A549 (cell line): ENCODE results near the gene NDFIP1. TPM values are rescaled to one million over a fixed set of nuclear protein-coding genes. Genes with fewer than 3 reads are reported as not detected.

Source experiments
- ATAC-seq, 2 experiments: fragments of 200-7000 bp in 1 of 2; fragments of >200 bp in 1 of 2; cut with Nextera tagmentation in 1 of 2; cut with Tn5 transposase in 1 of 2; 3 replicates each; pipeline versions ENCODE4 v1.8.0 to v1.9.1; 2018 to 2020; ENCODE audit warnings: mild to moderate bottlenecking in 1 of 2, moderate library complexity in 1 of 2
- CTCF ChIA-PET: fragments of 300-600 bp; sonication (Branson Sonifier 250); formaldehyde crosslinking; extraction: SDS; loops from one replicate; lab custom pipeline; 2021; ENCODE audit warnings: antibody characterized with exemption, inconsistent platforms; lab: Yijun Ruan, JAX
- POLR2A ChIA-PET: fragments of 350-600 bp; formaldehyde crosslinking; extraction: SDS; loops from one replicate; lab custom pipeline; 2021; ENCODE audit warnings: antibody characterized with exemption, inconsistent platforms; lab: Yijun Ruan, JAX
- DNase-seq, 2 experiments: peaks; one replicate each; pipeline versions ENCODE4 v3.0.0 to v3.0.0-alpha.2; 2011 to 2016; ENCODE audit warnings: low read depth in 1 of 2, low spot score in 1 of 2
- FAIRE-seq: peaks from 2 replicates; lab custom pipeline; 2011; peaks lifted over from hg19 to GRCh38; lab: Jason Lieb, UNC
- H3K27ac ChIP-seq, 2 experiments: fragments of >200 bp; sonication (Bioruptor Twin); formaldehyde crosslinking; 3 replicates each; pipeline ENCODE4 v1.5.1; 2016 to 2017
- H3K4me1 ChIP-seq: fragments of >200 bp; sonication (Bioruptor Twin); formaldehyde crosslinking; 3 replicates; pipeline ENCODE4 v1.6.1; 2016
- H3K4me2 ChIP-seq: fragments of >200 bp; sonication (Bioruptor Twin); formaldehyde crosslinking; 3 replicates; pipeline ENCODE4 v1.6.1; 2016
- H3K4me3 ChIP-seq: fragments of >200 bp; sonication (Bioruptor Twin); formaldehyde crosslinking; 3 replicates; pipeline ENCODE4 v1.5.1; 2016
- H3K9me3 ChIP-seq: fragments of >200 bp; sonication (Bioruptor Twin); formaldehyde crosslinking; 3 replicates; pipeline ENCODE4 v1.6.1; 2016
- ATOH8 ChIP-seq: fragments of 250-450 bp; sonication (Bioruptor Pico); IDR thresholded peaks from 2 replicates; pipeline ENCODE4 v1.5.0; 2020; ENCODE audit warnings: low read depth, mild to moderate bottlenecking, moderate library complexity
- BCL3 ChIP-seq: fragments of >200 bp; sonication (Bioruptor Twin); formaldehyde crosslinking; IDR thresholded peaks from 3 replicates; pipeline ENCODE4 v1.6.1; 2016
- CBX2 ChIP-seq: fragments of 200-600 bp; sonication (generic); IDR thresholded peaks from 2 replicates; pipeline ENCODE4 v1.6.1; 2016; ENCODE audit warnings: low read depth, mild to moderate bottlenecking, borderline replicate concordance
- CEBPB ChIP-seq, 2 experiments: fragments of >200 bp in 1 of 2; sonication (Bioruptor Twin) in 1 of 2; formaldehyde crosslinking in 1 of 2; IDR thresholded peaks; 2 replicates each; pipeline ENCODE4 v1.6.1; 2012 to 2016
- CHD2 ChIP-seq: fragments of 150-350 bp; IDR thresholded peaks from 2 replicates; pipeline ENCODE4 v1.6.1; 2014; ENCODE audit warnings: low read length; ENCODE audit not compliant: partially characterized antibody
- CTCF ChIP-seq: fragments of >200 bp; sonication (Bioruptor Twin); formaldehyde crosslinking; IDR thresholded peaks from 3 replicates; pipeline ENCODE4 v1.5.1; 2016
- EHMT2 ChIP-seq: fragments of 200-600 bp; sonication (generic); IDR thresholded peaks from 2 replicates; pipeline ENCODE4 v1.6.1; 2016; ENCODE audit warnings: antibody characterized with exemption, low read depth, mild to moderate bottlenecking, moderate library complexity
- FOSL2 ChIP-seq, 2 experiments: fragments of 450-650 bp in 1 of 2; fragments of >200 bp in 1 of 2; sonication (Bioruptor Twin) in 1 of 2; formaldehyde crosslinking; IDR thresholded peaks; 2 replicates each; pipeline versions ENCODE4 v1.5.0 to v1.6.1; 2016 to 2020; ENCODE audit warnings: mild to moderate bottlenecking in 1 of 2, moderate library complexity in 1 of 2
- HES2 ChIP-seq: fragments of >200 bp; sonication (Bioruptor Twin); formaldehyde crosslinking; IDR thresholded peaks from 2 replicates; pipeline ENCODE4 v1.6.1; 2016
- HMGXB4 ChIP-seq: fragments of 250-450 bp; sonication (Bioruptor Pico); IDR thresholded peaks from 2 replicates; pipeline ENCODE4 v1.5.0; 2021; ENCODE audit warnings: mild to moderate bottlenecking, moderate library complexity, borderline replicate concordance
- HOXB5 ChIP-seq: fragments of 250-450 bp; sonication (Bioruptor Pico); IDR thresholded peaks from 2 replicates; pipeline ENCODE4 v1.5.0; 2020; ENCODE audit warnings: mild to moderate bottlenecking, moderate library complexity
- JUN ChIP-seq, 2 experiments: fragments of >200 bp; sonication (Bioruptor Twin); formaldehyde crosslinking; IDR thresholded peaks; 2 replicates in 1 of 2; 3 replicates in 1 of 2; pipeline ENCODE4 v1.6.1; 2016 to 2017
- MAX ChIP-seq: IDR thresholded peaks from 2 replicates; pipeline ENCODE4 v1.6.1; 2012
- RAD21 ChIP-seq, 2 experiments: fragments of >200 bp in 1 of 2; sonication (Bioruptor Twin) in 1 of 2; formaldehyde crosslinking in 1 of 2; IDR thresholded peaks in 1 of 2; conservative IDR thresholded peaks in 1 of 2; 2 replicates in 1 of 2; 3 replicates in 1 of 2; pipeline ENCODE4 v1.6.1; 2012 to 2018; ENCODE audit warnings: inconsistent platforms in 1 of 2
- RARB ChIP-seq: fragments of 250-450 bp; sonication (Bioruptor Pico); IDR thresholded peaks from 2 replicates; pipeline ENCODE4 v1.8.0; 2021; ENCODE audit warnings: mild to moderate bottlenecking, moderate library complexity
- RNF2 ChIP-seq: fragments of 200-600 bp; sonication (generic); IDR thresholded peaks from 2 replicates; pipeline ENCODE4 v1.6.1; 2016; ENCODE audit warnings: low read depth, mild to moderate bottlenecking, antibody characterized with exemption, moderate library complexity, borderline replicate concordance
- SMC3 ChIP-seq: fragments of >200 bp; sonication (Bioruptor Twin); formaldehyde crosslinking; IDR thresholded peaks from 3 replicates; pipeline ENCODE4 v1.6.1; 2018; ENCODE audit warnings: inconsistent platforms
- ZC3H11A ChIP-seq: fragments of 450-650 bp; IDR thresholded peaks from 2 replicates; pipeline ENCODE4 v1.6.1; 2014; ENCODE audit warnings: antibody characterized with exemption, mild to moderate bottlenecking
- ZFP36 ChIP-seq: fragments of 450-650 bp; IDR thresholded peaks from 2 replicates; pipeline ENCODE4 v1.6.1; 2014; ENCODE audit warnings: borderline replicate concordance; ENCODE audit not compliant: partially characterized antibody
- WGBS: methylation state at CpG from one replicate; pipeline ENCODE4 v1.1.6; 2017; ENCODE audit errors: missing lambda C conversion rate; 5-methylcytosine and 5-hydroxymethylcytosine counted together
- polyA plus RNA-seq, 4 experiments: library from polyadenylated mRNA; depleted of rRNA in 3 of 4; stranded (reverse); fragments of >200 nt; fragmentation: RNase III in 1 of 4; extraction: RNeasy Plus Mini Kit Qiagen cat#74134 plus additional on column Dnase treatment in 1 of 4; gene quantifications; 2 replicates in 3 of 4; 3 replicates in 1 of 4; pipeline ENCODE4 v1.2.3, GENCODE V29; 2011 to 2017

The NDFIP1 gene
- polyA plus RNA-seq, 2 of the 4 experiments (the other 2 are of a cell fraction): 42.4 to 58.0 TPM

- Histone ChIP-seq H3K4me3 (no peak overlapping the region), H3K4me2 (no peak overlapping the region), H3K4me1 (no peaks in the 10 kb centered on the region), H3K9me3 (peaks cover 9% of the 10 kb centered on the region; the same call in 2 of the 3 replicates), H3K27ac (no peak overlapping the region)
- TF ChIP-seq BCL3: no peak
- no peak for TF ChIP-seq HOXB5
- peak; percentile 85 for TF ChIP-seq SMC3
- TF ChIP-seq RAD21 (conservative IDR thresholded peaks at IDR 0.05 in 1 of 2, IDR thresholded peaks at IDR 0.05 in 1 of 2): peak; percentile 92
- peak; percentile 93 for TF ChIP-seq CTCF
- 34% methylated on average over 3 of the region's 3 CpGs for WGBS
- ChIA-PET CTCF (interaction anchor here (0.5 to 3.7 kb wide), 52 partner anchors 8 to 728 kb away, joined by 3 to 46 read pairs (median 4); partner anchors contain the start of genes GNPDA1 and SPRY4), POLR2A (no interaction called here)
- ATAC-seq: peak; percentile 77 to 80; a peak in 5 of 6 replicates
- FAIRE-seq: no peak
- DNase-seq: peak; percentile 37 to 77
Measured at GRCh38 chr5:142151436-142152383, 43.1 kb downstream of the NDFIP1 start.

- FAIRE-seq: no peak
- peak in 1 of 2 experiments; percentile 38; a peak in 1 of 6 replicates for ATAC-seq
- no peak overlapping the region for H3K4me2 ChIP-seq
- no peak overlapping the region for H3K27ac ChIP-seq
- H3K4me3 ChIP-seq: no peak overlapping the region
- no peaks in the 10 kb centered on the region for H3K4me1 ChIP-seq
- H3K9me3 ChIP-seq: peaks cover 2% of the 10 kb centered on the region; the same call in 1 of the 3 replicates
- TF ChIP-seq ZC3H11A (no peak), HMGXB4 (no peak), ZFP36 (no peak), HOXB5 (no peak), ATOH8 (CRISPR knock-in tag) (no peak), EHMT2 (no peak), SMC3 (no peak)
- CTCF ChIA-PET: interaction anchor here (0.6 to 3.7 kb wide), 31 partner anchors 9 to 728 kb away, joined by 3 to 46 read pairs (median 4); partner anchors contain the start of genes GNPDA1 and SPRY4
- POLR2A ChIA-PET: interaction anchor here (0.6 kb wide), 1 partner anchor 205 kb away, joined by 8 read pairs; no protein-coding TSS in a partner anchor
- DNase-seq: no peak
- 90% methylated on average over 1 of the region's 1 CpG for WGBS
Measured at GRCh38 chr5:142152384-142152732, 43.8 kb downstream of the NDFIP1 start.

GRCh38 chr5:142153674-142154448 is 45.3 kb downstream of the NDFIP1 start:
- Histone ChIP-seq H3K4me3 (no peak overlapping the region), H3K9me3 (no peaks in the 10 kb centered on the region), H3K27ac (no peak overlapping the region), H3K4me2 (no peak overlapping the region), H3K4me1 (no peaks in the 10 kb centered on the region)
- FAIRE-seq (no peak), DNase-seq (no peak), ATAC-seq (no peak)
- WGBS: 89% methylated on average over 12 of the region's 12 CpGs
- POLR2A ChIA-PET: no interaction called here
- CTCF ChIA-PET: interaction anchor here (1.3 to 5.3 kb wide), 2 partner anchors 10 to 395 kb away, joined by 3 to 31 read pairs; no protein-coding TSS in a partner anchor
- TF ChIP-seq CBX2 (no peak), CTCF (no peak), JUN (IDR thresholded peaks at IDR 0.05) (no peak), HES2 (no peak), FOSL2 (IDR thresholded peaks at IDR 0.05) (no peak), FOSL2 (CRISPR knock-in tag; IDR thresholded peaks at IDR 0.05) (no peak), MAX (no peak), RARB (CRISPR knock-in tag) (no peak), RNF2 (no peak), CEBPB (IDR thresholded peaks at IDR 0.05) (no peak), CHD2 (no peak)
